K562 (cell line): Measurements from ENCODE around the gene LRRC4B. TPM values are rescaled to one million over a fixed set of nuclear protein-coding genes. Genes with fewer than 3 reads are reported as not detected.

Experiments
- ATAC-seq: fragments of 200-7000 bp; cut with Tn5 transposase; 3 replicates; pipeline ENCODE4 v1.9.1; 2020; ENCODE audit warnings: moderate library complexity
- BruUV-seq: library from RNA; stranded (reverse); fragments of 400-500 nt; replicated peaks from 2 replicates; lab custom pipeline; 2021; lab: Mats Ljungman, UMichigan
- CTCF ChIA-PET: fragments of 300-600 bp; formaldehyde crosslinking; extraction: SDS; loops from one replicate; lab custom pipeline; 2021; ENCODE audit warnings: low intra/inter-chr PET ratio; lab: Yijun Ruan, JAX
- POLR2A ChIA-PET: fragments of 300-600, 350-650 bp; sonication (Branson Sonifier 250); formaldehyde crosslinking; extraction: SDS; loops from one replicate; lab custom pipeline; 2021; ENCODE audit warnings: antibody characterized with exemption, inconsistent platforms; lab: Yijun Ruan, JAX
- DNase-seq, 4 experiments: peaks; one replicate each; pipeline versions ENCODE4 v3.0.0 to v3.0.0-alpha.2; 2011 to 2018; ENCODE audit warnings: low spot score in 3 of 4, mixed read lengths in 3 of 4; ENCODE audit errors: extremely low read depth in 1 of 4
- FAIRE-seq: peaks from 2 replicates; lab custom pipeline; 2011; peaks lifted over from hg19 to GRCh38; lab: Jason Lieb, UNC
- H2AFZ ChIP-seq: 2 replicates; pipeline ENCODE4 v1.6.0; 2011; ENCODE audit warnings: low read depth, low read length, control low read depth, inconsistent platforms
- H3K27ac ChIP-seq: fragments of 200-600 bp; 3 replicates; pipeline ENCODE4 v1.8.0; 2011; ENCODE audit warnings: low read depth, mild to moderate bottlenecking, control low read depth, inconsistent platforms, low read length, moderate library complexity, mixed read lengths; ENCODE audit errors: extremely low read depth
- H3K27me3 ChIP-seq, 2 experiments: fragments of 300-600 bp in 1 of 2; 2 replicates in 1 of 2; 3 replicates in 1 of 2; pipeline versions ENCODE4 v1.6.0 to v1.8.0; 2011; ENCODE audit warnings: inconsistent platforms in 2 of 2, low read length in 2 of 2, mild to moderate bottlenecking in 1 of 2, mixed read lengths in 1 of 2, moderate library complexity in 1 of 2; ENCODE audit not compliant: control insufficient read depth in 2 of 2, insufficient read depth in 2 of 2
- H3K36me3 ChIP-seq: fragments of 300-600 bp; 3 replicates; pipeline ENCODE4 v1.8.0; 2011; ENCODE audit warnings: mild to moderate bottlenecking, low read length, inconsistent platforms; ENCODE audit not compliant: control insufficient read depth, insufficient read depth
- H3K4me1 ChIP-seq, 2 experiments: fragments of 200-600 bp in 1 of 2; replicated peaks in 1 of 2; 2 replicates in 1 of 2; 3 replicates in 1 of 2; pipeline versions ENCODE4 v1.5.1 to v1.8.0; 2011; ENCODE audit warnings: inconsistent platforms in 2 of 2, low read length in 2 of 2, mild to moderate bottlenecking in 1 of 2, mixed read lengths in 1 of 2, moderate library complexity in 1 of 2; ENCODE audit not compliant: control insufficient read depth in 2 of 2, insufficient read depth in 2 of 2
- H3K4me2 ChIP-seq: 2 replicates; pipeline ENCODE4 v1.6.1; 2011; ENCODE audit warnings: low read length, control low read depth, inconsistent platforms, mixed read lengths; ENCODE audit not compliant: insufficient read depth
- H3K4me3 ChIP-seq: fragments of 200-600 bp; sonication (generic), shearing (Covaris generic); 2 replicates; pipeline ENCODE4 v1.5.1; 2016; ENCODE audit warnings: control low read depth, inconsistent platforms
- H3K79me2 ChIP-seq: fragments of 200-600 bp; 3 replicates; pipeline ENCODE4 v1.8.0; 2011; ENCODE audit warnings: low read length, inconsistent platforms; ENCODE audit not compliant: control insufficient read depth, insufficient read depth
- H3K9ac ChIP-seq, 2 experiments: 2 replicates each; pipeline versions ENCODE4 v1.6.0 to v1.6.1; 2011; ENCODE audit warnings: low read depth in 2 of 2, low read length in 2 of 2, control low read depth in 1 of 2, inconsistent platforms in 1 of 2, mild to moderate bottlenecking in 1 of 2, mixed read lengths in 1 of 2; ENCODE audit not compliant: insufficient read depth in 1 of 2
- H3K9me1 ChIP-seq: one replicate; pipeline ENCODE4 v1.6.0; 2011; ENCODE audit warnings: inconsistent platforms, mild to moderate bottlenecking, low read length, moderate library complexity; ENCODE audit not compliant: control insufficient read depth, insufficient read depth
- H3K9me3 ChIP-seq: replicated peaks from 2 replicates; pipeline ENCODE4 v1.5.1; 2011; ENCODE audit warnings: low read depth, low read length, inconsistent platforms; ENCODE audit not compliant: control insufficient read depth, insufficient read depth
- H4K20me1 ChIP-seq: replicated peaks from 2 replicates; pipeline ENCODE4 v1.6.1; 2011; ENCODE audit warnings: low read length, inconsistent platforms, mixed read lengths; ENCODE audit not compliant: control insufficient read depth, insufficient read depth
- HNRNPLL ChIP-seq: fragments of 200-400 bp; formaldehyde crosslinking; IDR thresholded peaks from 2 replicates; pipeline ENCODE4 v1.6.1; 2017; ENCODE audit warnings: low read length, low read depth, mild to moderate bottlenecking; ENCODE audit not compliant: poor library complexity, severe bottlenecking
- POU5F1 ChIP-seq: fragments of 150-350 bp; IDR thresholded peaks from 2 replicates; pipeline ENCODE4 v1.6.1; 2014; ENCODE audit warnings: borderline replicate concordance, low read length, low read depth, mild to moderate bottlenecking; ENCODE audit not compliant: partially characterized antibody
- RBM25 ChIP-seq: fragments of 200-400 bp; formaldehyde crosslinking; IDR thresholded peaks from 2 replicates; pipeline ENCODE4 v1.6.1; 2018; ENCODE audit warnings: low read length, low read depth, moderate library complexity; ENCODE audit not compliant: severe bottlenecking
- WGBS: fragments of 100-300 bp; shearing (Covaris generic); methylation state at CpG from one replicate; pipeline ENCODE4 v1.1.6; 2016; ENCODE audit warnings: low coverage, mixed read lengths; ENCODE audit not compliant: insufficient coverage; ENCODE audit errors: missing lambda C conversion rate; 5-methylcytosine and 5-hydroxymethylcytosine counted together
- in situ Hi-C: fragments of 300-500 bp; cut with MboI; formaldehyde crosslinking; loops from 4 replicates; pipeline ENCODE4 v1.15.0; 2018; ENCODE audit warnings: inconsistent platforms, mixed read lengths
- intact Hi-C: fragments of 100-400 bp; cut with micrococcal nuclease; formaldehyde crosslinking; loops from 2 replicates; pipeline ENCODE4 v1.14.2; 2022
- polyA plus RNA-seq, 8 experiments: library from polyadenylated mRNA; depleted of rRNA in 4 of 8; stranded (reverse) in 5 of 8; unstranded in 3 of 8; fragments of >200 nt; fragmentation: Nextera tagmentation in 2 of 8; fragmentation: Illumina TruSeq in 1 of 8; extraction: Ambion mirVana in 2 of 8; extraction: Trizol in 1 of 8; gene quantifications; 2 replicates each; pipeline versions ENCODE4 v1.2.1 to v1.2.3, GENCODE V29; 2011 to 2014; ENCODE audit warnings: inconsistent platforms in 1 of 8, missing spikeins in 1 of 8
- total RNA-seq, 7 experiments: library from RNA; depleted of rRNA in 6 of 7; stranded (reverse); fragments of >200 nt in 6 of 7; fragmentation: Illumina TruSeq in 2 of 7; extraction: Trizol in 2 of 7; gene quantifications; 2 replicates each; pipeline versions ENCODE4 v1.2.1 to v1.2.3, GENCODE V29; 2011 to 2021; ENCODE audit warnings: low replicate concordance in 1 of 7
- TF ChIP-seq, protein P1 (sequence below), 3 experiments: fragments of 200-800 bp in 1 of 3; sonication (Bioruptor generic) in 1 of 3; sonication (generic) in 1 of 3; formaldehyde crosslinking in 1 of 3; IDR thresholded peaks; 2 replicates each; pipeline versions ENCODE4 v1.6.1 to v1.8.0; 2016 to 2022; ENCODE audit warnings: mild to moderate bottlenecking in 2 of 3, missing compliant biosample characterization in 2 of 3, missing genetic modification characterization in 2 of 3, missing genetic modification reagents in 1 of 3

The LRRC4B gene
- total and polyA plus RNA-seq, 9 of the 15 experiments (the other 6 are each of a cell fraction or from before 2014, with no cell fraction given) = 0.18 to 9.6 (median 2.9) TPM; not detected in 2

DNA sequence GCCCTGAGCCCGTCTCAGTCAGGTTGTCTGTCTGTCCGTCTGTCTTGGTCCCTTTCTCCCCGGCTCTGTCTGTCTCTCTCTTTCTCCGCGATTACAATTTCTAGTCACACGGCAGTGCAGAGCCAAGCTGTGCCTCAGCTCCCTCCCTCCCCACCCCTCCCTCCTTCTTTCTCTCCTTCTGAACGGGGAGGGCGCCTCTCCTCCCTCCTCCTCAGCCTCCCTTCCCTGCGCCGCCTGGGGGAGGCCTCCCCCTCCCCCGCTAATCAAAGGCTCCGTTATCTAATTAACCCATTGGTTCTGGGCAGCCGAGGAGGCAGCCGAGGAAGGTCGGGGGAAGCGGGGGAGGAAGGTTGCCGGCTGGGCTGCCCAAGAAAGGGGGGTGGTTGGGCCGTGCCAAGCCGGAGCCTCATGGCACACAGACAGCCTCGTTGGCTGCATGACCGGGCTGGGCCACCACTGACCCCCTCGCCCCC, 16.5 kb downstream of the LRRC4B start (continued):
- no peak for TF ChIP-seq RBM25

DNA sequence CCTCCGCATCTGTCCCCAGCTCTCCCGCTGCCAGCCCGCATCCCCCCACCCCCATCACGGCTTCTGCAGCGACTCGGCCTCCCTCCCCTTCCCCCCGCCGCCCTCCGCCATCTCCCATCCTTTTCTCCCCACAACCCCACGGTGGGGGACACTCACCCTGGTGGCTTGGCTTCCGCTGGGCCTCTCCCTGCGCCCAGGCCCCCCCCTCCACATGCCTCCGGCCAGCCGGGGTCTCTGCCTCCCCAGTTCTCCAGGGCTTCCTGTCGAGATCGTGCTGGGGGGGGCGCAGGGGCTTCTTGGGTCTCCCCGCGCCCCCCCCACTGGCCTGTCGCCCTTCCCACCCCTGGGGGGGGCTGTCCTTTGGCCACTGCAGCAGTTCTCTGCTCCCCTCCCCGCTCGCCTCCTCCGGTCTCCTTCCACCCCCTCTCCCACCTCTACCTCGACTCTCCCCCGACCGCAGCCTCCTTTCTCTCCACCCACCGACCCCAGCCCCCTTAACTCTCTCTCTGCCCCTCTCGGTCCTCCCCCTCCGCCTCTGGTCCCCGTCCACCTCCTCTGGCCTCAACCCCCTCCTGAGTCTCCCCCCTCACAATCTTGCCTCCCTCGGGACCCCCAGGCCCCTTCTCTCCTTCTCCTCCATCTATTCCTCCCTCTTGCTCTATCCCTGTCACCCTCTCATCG, 17.1 kb downstream of the LRRC4B start:
- H3K36me3 ChIP-seq = no peaks in the 10 kb centered on the region
- in situ Hi-C loops = no loop called here
- H3K9me1 ChIP-seq = no peaks in the 10 kb centered on the region
- H3K9ac ChIP-seq = peak overlapping the region in 1 of 2 experiments; percentile 65; a peak in 1 of 4 replicates
- ATAC-seq (no peak), DNase-seq (no peak), FAIRE-seq (no peak)
- no TSS peak for BruUV-seq
- CTCF ChIA-PET = no interaction called here
- H3K79me2 ChIP-seq = no peaks in the 10 kb centered on the region
- peaks cover 8% of the 10 kb centered on the region for H4K20me1 ChIP-seq
- peaks cover 3 to 42% of the 10 kb centered on the region in 2 experiments; a peak in 4 of 5 replicates for H3K4me1 ChIP-seq
- POLR2A ChIA-PET = no interaction called here
- no peak overlapping the region for H3K4me3 ChIP-seq
- no peak overlapping the region; the same call in 2 of the 3 replicates for H3K27ac ChIP-seq
- no peak overlapping the region for H2AFZ ChIP-seq
- H3K27me3 ChIP-seq = peaks cover 0 to 32% of the 10 kb centered on the region in 2 experiments; a peak in 3 of 5 replicates
- WGBS = 25% methylated on average over 4 of the region's 32 CpGs
- TF ChIP-seq HNRNPLL (no peak), POU5F1 (no peak)
- TF ChIP-seq, protein P1, sequence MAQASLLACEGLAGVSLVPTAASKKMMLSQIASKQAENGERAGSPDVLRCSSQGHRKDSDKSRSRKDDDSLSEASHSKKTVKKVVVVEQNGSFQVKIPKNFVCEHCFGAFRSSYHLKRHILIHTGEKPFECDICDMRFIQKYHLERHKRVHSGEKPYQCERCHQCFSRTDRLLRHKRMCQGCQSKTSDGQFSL (CRISPR knock-in tag; IDR thresholded peaks at IDR 0.05) = 0 out of 2 replicates have a peak, but pooled peaks have one; percentile 57
- TF ChIP-seq, protein P1 (tag; IDR thresholded peaks at IDR 0.05) = peak in 1 of 2 experiments; percentile 70; a peak in 1 of 4 replicates
- H3K4me2 ChIP-seq = no peak overlapping the region
- intact Hi-C loops = no loop called here
- H3K9me3 ChIP-seq = no peaks in the 10 kb centered on the region
